Head of caudate nucleus (tissue), 42 donors: Measurements from ENCODE around the gene ZNF479.
"Not testable (repeated sequence)": the region's sequence is repeated elsewhere in the genome, so short reads cannot be mapped to it uniquely, and the experiment has no call there.

Experiments used
- DNase-seq, 42 donors: peaks; one replicate each; pipeline versions ENCODE4 v3.0.0 to v3.0.0-alpha.2; 2020 to 2021; ENCODE audit warnings: mixed read lengths in 7 of 42
- intact Hi-C: fragments of 100-400 bp; cut with DNase I; formaldehyde crosslinking; loops from one replicate; pipeline ENCODE4 v1.15.0; 2022

Gene ZNF479

GRCh38 chr7:57132336-57132735 lies at the start of gene ZNF479:
Gene ZNF479 (minus strand): TSS chr7:57132436. CDS start chr7:57132324, 112 bp downstream.
- DNase-seq, intact Hi-C loops: not testable (repeated sequence)

- intact Hi-C loops, result no loop called here
- no peak for DNase-seq
Measured at GRCh38 chr7:57182031-57182430, 49.8 kb upstream of the ZNF479 start.

GRCh38 chr7:57181281-57181680 lies 49.0 kb upstream of the ZNF479 start:
- no peak for DNase-seq
- intact Hi-C loops, result no loop called here

- intact Hi-C loops, result no loop called here
- no peak for DNase-seq
Measured at GRCh38 chr7:57179776-57180415, 47.7 kb upstream of the ZNF479 start.

GRCh38 chr7:57178768-57179139 lies 46.5 kb upstream of the ZNF479 start:
- intact Hi-C loops, result no loop called here
- no peak for DNase-seq

- intact Hi-C loops, result no loop called here
- DNase-seq, result no peak
Measured at GRCh38 chr7:57177856-57178767, 45.9 kb upstream of the ZNF479 start.

- no peak for DNase-seq
- intact Hi-C loops, result no loop called here
Measured at GRCh38 chr7:57176928-57177635, 44.8 kb upstream of the ZNF479 start.

- DNase-seq, result no peak
- intact Hi-C loops, result no loop called here
Measured at GRCh38 chr7:57165285-57165899, 33.2 kb upstream of the ZNF479 start.

- DNase-seq, intact Hi-C loops: not testable (repeated sequence)
Measured at GRCh38 chr7:57120123-57120784, 12.0 kb downstream of the ZNF479 start.
